Activated CD4-positive, CD25-positive, alpha-beta regulatory T cell treated with anti-CD3 and anti-CD28 coated beads, Interleukin-2, amount 50 U/mL, for 72 hours (primary cell): Measurements from ENCODE around the gene ATXN2.

Source experiments
- DNase-seq: peaks from one replicate; pipeline ENCODE4 v3.0.0; 2021

ATXN2 gene

DNA sequence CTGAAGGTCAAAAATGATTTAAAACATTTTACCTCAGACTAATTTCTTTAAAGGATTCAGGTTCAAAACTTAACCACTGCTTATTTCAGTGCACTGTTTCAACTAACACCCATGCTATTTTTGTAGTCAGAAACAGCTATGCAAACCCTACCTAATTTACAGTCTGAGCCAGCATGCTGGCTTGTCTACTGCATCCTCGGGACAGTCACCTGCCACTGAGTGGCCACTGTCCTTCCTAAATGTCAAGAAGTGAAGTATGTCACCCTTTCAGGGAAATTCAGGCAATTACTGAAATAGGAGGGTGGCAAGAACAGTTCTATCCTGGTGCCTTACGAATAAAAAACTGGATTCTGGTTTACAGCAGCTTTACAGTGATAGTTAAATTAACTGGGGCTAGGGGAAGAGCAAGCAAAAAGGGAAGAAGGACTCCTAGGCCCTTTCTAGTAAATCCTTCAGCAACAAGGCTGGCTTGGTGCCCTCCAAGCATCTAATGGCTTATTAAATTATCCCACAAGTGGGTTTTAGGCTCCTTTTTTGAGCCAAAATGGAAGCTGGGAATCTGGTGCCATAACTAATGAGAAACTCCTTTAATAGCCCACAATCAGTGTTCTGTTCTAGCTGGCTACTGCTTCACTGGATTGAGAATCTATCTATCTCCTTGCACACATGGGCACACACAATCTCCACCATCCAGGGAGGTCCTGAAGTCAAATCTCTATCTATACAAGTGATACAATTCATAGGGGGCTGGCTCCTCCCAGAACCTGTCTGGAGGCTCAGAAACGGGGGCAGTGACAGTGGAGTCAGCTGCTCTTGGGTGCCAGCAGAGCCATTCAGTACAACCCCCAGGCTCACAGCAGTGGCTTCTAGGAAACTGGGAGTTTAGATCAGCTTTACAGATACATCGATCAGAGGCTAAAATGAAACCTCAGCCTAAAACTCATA is 150.0 kb downstream of the ATXN2 start:
- no peak for DNase-seq

DNA sequence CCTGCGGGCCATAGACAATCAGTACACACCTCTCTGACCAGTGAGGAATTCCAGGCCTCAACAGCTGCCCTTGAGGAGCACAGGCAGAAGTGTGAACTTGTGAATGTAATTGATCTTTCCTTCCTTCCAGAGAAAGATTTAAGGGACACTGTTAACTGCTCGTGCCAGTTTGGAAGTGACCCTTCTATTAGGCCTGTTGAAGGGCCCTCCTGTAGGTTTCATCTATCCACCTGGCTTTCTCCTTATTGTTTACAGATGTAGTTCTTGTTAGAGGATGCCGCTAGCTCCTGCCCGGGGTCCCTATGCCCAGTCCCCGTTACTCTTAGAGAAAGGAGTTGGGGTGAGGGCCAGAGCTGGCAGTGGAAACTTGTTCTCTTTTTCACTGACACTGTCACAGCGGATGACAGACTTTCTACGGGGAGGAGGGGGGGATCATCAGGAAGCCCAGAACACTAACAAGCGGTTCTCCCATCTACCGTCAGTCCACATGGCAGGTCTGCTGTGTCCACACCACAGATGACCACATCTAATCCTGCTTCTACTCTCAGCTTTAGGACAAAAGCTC is 150.8 kb downstream of the ATXN2 start:
- DNase-seq: no peak

DNA sequence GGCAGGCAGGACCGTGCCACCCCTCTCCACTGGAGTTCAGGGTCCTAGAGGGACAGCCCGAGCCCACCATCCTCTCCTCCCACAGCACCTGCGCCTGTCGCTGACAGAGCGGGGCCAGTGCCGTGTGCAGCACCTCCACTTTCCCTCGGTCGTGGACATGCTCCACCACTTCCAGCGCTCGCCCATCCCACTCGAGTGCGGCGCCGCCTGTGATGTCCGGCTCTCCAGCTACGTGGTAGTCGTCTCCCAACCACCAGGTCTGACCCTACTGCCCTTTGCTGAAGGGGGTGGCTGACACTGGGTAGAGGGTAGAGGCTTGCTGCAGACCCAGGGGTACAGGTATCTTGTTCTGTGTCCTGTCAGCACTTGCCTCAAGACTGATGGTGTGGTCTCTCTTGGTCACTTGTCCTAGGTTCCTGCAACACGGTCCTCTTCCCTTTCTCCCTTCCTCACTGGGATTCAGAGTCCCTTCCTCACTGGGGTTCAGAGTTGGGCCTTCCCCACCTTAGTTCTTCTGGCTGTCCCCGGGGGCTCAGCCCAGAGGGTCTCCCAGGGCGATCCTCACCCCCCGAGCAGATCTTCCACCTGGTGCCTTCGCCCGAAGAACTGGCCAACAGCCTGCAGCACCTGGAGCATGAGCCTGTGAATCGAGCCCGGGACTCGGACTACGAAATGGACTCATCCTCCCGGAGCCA is 151.4 kb downstream of the ATXN2 start:
- no peak for DNase-seq

DNA sequence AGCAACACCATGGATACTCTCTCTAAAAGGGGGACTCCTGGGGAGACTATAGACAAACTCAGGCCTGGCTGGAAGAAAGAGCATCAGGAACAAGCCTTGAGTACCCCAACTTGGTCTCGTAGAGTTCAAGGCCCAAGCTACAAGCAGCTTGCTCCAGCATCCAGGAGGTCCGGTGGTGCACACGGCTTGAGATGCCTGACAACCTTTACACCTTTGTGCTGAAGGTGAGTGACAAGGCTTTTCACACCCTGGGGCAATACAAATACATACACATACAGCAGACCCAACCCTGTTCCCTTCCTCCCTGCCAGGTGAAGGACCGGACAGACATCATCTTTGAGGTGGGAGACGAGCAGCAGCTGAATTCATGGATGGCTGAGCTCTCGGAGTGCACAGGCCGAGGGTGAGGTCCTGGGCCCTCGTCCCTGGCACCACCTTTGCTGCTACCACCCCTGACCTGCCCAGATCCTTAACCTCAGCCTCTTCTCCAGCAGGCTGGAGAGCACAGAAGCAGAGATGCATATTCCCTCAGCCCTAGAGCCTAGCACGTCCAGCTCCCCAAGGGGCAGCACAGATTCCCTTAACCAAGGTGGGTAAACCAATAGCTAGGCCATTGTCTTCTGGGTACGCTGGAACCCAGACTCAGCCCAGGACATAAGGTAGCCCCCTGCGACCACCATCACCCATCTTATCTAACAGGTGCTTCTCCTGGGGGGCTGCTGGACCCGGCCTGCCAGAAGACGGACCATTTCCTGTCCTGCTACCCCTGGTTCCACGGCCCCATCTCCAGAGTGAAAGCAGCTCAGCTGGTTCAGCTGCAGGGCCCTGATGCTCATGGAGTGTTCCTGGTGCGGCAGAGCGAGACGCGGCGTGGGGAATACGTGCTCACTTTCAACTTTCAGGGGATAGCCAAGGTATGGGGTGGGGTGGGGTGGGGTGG is 152.2 kb downstream of the ATXN2 start:
- DNase-seq: no peak

DNA sequence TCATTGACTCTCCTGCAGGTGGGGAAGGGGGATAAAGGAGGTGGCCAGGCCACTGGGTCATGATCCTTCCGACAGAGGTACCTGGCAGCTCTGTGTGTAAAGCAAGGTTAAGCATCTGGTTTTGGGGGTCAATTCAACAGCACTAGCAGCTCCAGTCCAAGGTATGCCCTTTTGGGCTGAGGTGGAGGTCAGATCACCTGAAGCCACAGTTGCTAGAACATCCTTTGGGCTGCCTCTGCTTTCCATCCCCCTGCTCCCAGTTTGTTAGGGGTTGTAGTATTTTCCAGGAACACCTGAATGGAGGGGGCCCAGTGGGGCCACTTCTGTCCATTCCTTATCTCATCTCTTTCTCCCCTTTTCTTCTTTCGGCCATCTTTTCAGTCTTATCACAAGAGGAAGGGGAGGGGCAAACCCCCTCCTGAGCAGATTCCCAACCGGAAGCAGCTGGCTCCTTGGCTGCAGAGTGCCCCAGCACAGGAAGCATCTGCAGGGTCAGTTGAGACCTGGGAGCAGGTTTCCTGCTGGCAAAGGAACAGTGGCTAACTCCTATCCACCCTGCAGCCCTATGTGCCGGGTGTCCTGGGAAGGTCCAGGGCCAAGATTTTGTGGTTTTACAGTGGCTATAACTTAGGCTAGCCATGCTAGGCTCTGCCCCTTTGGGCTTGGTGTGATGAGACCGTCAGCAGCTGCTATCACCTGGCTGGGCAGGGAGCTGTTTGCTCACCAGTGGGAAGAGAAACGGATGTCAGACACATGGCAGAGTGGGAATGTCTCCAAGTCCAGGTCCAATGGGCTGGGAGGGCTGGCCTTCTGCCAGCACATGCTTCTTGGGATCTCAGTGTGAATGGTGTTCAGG is 153.2 kb downstream of the ATXN2 start:
- no peak for DNase-seq

DNA sequence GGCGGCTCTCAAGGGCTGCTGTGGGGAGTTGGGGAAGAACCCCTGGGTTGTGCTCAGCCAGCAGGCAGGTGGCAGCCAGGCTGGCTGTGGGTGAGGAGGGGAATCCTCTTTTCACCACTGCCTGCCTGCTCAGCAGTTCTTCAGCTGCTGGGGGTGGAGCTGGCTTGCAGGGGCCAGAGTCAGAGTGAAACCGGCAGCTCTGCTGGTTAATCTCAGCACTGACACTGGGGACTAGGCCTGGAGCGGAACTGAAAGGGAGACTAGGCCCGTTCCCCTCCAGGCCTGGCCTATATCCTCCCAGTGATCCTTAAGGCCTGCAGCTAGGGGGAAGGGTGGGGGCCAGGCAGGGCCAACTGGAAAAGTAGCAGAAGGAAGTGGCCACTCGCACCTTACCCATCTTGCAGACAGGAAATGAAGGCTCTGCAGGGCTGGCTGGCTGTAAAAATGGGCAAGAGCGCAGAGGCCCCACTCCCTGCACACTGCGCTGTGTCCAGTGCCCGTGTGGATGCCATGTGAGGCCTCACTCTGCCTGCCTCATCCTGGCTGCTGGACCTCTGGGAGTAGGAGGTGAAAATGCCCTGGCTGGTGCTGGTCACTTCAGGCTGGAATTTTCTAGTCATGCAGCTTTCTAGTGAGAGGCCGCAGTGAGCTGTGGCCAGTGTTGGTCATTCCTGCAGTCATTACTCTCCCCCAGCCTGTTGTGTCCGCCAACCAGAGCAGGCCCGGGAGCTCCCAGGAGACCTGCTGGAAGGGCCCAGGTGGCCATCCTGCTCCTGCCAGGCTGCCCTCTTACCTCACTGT is 154.0 kb downstream of the ATXN2 start:
- peak; percentile 80 for DNase-seq

DNA sequence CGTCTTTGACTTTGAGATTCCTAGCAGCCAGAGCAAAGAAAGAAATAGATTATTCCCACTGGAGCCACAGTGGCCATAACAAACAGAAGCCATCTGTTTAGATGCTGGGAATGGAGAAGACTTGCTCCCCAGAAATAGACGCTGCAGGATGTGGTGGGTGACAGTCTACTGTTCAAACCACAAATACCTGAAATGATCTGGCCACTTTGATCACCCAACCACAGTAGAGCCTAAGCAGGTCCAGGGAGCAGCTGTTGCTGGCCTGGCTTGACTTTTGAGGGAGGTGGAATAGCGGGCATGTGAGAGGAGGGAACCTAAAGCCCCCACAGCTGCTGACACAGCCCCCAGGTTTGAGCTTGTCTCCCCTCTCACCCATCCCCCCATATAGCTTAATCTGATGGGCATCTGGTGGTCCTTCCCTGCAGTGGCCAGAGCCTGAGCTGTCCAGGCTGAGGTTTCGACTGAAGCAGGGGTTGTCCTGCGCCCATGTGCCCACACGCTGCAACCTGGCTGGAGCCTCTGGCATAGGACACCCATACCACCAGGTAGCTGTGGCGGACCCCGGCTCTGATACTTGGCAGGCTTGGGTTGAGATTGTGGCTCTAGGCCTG is 154.7 kb downstream of the ATXN2 start:
- DNase-seq: no peak

DNA sequence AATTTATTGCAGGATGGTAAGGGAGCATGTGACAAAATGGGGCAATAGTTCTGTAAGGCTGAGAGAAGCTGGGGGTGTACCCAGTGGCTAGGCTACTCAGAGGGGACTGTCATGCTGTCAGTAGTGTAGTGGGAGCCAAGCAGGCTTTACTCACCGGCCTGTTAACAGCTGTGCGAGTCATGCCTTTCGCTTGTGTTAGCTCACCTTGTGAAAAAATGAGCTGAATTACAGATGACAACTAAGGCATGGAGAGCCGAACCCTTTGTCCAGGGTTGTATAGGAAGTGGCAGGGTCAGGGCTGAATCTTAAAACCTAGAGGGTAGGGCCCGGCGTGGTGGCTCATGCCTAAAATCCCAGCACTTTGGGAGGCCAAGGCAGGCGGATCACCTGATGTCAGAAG is 155.5 kb downstream of the ATXN2 start:
- DNase-seq: no peak

DNA sequence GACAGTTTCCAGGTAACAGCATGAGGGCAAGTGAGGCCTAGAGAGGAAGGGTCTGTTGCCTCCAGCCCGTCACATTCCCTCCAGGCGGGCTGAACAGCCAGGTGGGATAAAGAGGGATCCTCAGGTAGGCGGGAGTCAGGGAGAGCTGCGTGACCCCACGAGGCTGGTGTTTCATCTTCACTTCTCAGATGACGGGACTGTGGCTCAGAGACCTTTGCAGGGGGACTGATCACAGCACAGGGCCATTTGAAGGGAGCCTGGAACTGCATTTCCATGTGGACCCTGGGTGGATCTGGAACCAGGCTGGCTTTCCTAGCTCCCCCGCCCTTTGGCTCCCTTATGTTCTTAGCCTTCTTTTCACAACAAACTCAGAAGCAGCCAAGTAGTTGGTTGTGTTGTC is 156.0 kb downstream of the ATXN2 start:
- no peak for DNase-seq

DNA sequence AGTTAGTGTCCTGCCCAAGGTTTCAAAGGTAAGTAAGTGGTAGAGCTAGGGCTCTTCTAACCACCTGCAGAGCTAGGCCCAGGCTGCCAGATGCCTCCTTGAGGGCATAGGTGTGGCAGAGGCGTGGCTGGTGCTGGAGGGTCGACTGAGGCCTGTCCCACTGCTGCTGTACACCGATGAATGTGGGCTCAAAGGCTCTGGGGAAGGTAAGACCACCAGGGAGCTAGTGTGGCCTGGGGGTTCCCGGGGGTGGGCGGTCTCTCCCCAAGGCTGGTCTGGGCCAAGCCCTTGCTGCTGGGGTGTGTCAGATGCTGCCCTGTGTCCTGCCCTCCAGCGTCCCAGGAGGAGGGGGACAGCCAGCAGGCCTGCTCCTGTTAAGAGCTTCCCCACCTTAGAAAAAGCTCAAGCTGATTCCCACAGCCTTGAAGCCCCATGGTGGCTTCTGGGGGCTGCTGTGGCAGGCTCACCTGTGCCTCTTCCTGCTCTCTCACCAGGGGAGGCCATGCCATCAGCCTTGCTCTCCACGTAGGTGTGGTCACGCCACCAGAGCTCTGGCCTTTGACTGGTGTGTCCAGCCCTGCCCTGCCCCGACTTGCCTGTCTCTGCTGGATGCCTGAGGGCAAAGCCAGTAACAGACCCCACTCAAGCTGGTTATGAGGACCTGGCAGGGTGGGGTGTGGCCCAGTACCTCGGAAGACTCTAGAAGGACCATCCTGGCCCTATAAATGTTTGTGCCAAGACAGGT is 156.6 kb downstream of the ATXN2 start:
- no peak for DNase-seq

DNA sequence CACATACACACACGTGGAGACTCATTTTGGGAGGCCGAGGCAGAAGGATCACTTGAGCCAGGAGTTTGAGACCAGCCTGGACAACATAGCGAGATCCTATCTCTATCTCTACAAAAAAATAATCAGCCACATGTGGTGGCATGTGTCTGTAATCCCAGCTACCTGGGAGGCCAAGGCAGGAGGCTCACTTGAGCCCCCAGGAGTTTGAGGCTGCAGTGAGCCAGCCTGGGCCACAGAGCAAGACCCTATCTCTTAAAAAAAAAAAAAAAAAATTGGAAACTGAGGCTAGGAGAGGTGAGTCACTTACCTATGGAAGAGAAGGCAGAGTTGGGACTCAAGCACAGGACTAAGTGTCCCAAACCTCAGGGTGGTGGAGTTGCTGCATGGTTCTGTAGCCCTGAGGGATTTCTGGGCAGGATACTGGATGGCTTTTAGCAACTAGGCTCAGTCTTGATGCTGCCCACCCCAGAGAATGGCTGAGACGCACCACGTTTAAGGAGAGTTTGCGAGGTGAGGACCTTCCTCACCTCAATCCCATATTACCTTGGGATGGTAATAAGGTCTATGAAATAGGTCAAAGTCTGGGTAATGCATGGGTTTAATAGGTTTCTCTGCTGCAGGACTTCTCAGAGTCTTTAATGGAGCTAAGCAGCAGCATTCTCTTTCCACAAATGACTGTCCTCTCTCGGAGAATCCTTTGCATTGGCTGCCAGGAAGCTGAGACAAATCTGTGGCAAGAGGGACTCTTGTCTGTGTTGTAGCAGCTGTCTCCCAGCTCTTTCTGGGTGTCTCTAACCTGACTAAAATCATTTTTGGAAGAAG is 157.8 kb downstream of the ATXN2 start:
- no peak for DNase-seq

DNA sequence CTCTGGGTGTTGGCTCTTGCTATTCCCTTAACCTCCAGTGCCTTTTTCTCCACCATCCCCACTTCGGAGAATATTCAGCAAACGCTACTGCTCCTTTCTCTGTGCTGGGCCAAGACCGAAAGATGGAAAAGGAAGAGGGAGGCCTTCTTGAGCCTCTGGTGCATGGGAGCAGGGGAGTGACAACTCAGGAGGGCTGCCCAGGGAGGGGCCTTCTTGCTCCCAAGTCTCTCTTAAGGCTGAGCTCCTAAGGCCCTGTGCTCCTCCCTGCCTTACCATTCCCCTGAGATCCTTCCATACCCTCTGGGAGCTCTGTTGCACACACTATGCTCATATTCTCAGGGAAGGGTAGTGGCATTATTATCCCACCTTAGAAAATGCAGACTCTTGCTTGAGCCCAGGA is 158.5 kb downstream of the ATXN2 start:
- no peak for DNase-seq

DNA sequence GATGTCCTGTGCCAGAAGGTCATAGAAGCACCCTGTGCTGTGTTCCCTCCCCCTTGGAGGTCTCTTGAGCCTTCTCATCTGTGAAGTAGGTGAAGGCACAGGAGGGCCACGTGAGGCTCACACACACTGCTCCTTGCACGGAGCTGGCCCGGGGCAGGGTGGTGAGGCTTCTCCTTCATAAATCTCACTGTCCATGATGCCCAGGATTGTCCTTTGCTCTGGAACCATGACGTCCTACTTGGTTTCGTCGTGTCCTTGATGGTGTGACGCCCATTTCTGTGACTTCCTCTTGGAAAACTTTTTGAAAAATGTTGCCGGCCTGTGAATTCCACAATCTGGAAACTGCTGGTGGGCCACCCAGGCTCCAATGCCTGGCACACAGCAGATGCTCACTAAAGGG is 159.0 kb downstream of the ATXN2 start:
- DNase-seq: no peak

DNA sequence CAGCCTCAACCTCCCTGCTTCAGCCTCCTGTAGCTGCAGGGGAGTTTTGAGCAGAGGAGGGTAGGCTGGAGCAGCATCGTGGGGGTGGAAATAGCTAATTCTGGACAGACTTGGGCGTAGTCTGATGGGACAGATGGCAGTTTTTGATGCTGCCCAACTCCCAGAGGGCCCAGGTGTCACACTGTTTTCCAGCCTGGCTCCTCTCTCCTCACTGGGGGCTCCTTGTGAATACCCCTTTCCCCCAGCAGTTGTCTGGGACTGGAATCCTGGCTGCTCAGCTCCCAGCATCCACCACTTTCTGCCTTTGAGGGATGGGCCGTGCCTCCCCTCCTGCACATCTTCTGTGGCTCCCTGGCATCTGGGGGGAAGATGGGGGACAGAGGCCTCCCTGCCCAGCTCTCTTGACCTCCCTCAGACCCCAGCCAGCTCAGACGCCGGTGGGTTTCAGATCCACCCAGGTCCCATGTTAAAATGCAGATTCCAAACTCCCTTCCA is 159.4 kb downstream of the ATXN2 start:
- DNase-seq: no peak

DNA sequence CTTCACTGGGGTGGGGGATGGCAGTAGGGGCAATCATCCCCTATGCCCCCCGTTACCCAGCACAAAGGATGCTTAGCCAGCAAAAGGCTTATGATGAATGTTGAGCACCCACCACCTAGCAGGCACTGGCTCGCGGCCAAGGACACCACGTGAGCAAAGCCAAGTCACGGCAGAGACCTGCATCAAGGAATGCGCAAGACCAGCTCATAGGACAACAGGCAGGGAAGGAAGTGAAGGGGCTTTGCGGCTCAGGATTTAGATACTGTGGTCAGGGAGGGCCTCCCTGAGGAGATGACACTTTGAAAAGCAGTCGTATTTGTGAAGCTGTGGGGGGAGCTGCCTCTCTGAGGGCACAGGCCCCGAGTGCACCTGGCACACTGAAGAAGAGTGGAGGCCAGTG is 160.6 kb downstream of the ATXN2 start:
- no peak for DNase-seq

DNA sequence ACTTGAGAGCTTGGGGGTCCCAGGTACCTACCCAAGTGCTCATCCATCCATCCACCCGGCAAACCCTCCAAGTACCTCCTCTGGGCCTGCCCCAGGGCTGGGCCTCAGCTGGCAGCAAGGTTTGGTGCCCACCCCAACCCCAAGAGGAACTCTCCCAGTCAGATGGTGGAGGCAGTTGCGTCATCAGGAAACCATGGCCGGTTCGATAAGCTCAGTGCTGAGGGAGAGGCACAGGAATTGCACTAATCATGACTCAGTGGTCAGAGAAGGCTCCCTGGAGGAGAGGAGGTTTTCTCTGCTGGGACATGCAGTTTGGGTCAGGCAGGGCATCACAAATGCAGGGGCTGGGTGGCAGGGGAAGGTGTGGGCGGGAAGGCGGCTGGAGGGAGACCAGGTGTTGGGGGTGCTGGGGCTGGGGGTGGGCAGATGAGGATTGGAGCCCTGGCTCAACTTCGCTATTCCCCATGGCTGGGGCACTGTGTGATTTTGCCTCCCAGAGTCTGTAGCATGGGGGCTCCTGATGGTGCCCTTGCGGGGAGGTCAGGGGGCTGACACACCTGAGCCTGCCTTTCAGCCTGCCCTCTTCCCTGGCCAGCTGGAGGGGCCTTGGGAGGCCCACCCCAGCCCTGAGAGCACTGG is 161.2 kb downstream of the ATXN2 start:
- no peak for DNase-seq

DNA sequence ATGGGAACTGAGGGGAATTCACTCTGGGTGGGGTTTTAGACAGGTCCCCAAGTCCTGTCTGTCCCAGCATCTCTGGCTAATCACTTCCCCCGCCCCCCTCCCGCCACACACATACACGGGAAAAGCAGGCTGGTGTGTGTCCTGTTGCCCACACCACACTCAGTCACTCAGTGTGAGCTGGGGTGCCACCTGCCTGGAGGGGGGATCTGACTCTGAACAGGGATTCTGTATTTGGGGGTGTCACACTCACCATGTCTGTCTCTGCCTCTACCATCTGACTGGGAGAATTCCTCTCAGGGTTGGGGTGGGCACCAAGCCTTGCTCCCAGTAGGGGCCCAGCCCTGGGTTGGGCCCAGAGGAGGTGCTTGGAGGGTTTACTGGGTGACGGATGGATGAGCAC is 162.3 kb downstream of the ATXN2 start:
- no peak for DNase-seq

DNA sequence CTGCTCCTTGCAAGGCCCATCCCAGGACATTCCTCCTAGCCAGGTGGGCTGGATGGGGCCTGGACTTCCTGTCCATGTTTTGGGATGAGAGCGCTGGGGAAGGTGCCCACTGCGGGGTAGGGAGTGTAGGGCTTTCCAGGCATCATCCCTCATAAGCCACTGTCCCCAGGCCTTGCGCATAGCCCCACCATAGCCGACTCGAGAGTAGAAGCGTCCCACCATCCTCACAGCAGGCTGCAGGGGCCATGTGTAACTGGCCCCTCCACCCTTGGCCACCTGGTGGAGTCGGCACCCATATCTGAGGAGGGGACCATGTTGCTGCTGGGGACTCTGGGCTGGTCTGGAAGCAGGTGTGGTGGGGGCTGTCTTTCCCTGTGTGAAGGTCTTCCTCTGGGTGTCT is 162.8 kb downstream of the ATXN2 start:
- no peak for DNase-seq
